Coronary artery (tissue), 2 donors: ENCODE measurements around the gene PAK4.
"Not testable (repeated sequence)": the region's sequence is repeated elsewhere in the genome, so short reads cannot be mapped to it uniquely, and the experiment has no call there.

Experiments used
- DNase-seq: peaks from one replicate; pipeline ENCODE4 v3.0.0-alpha.2; 2017; ENCODE audit warnings: low spot score
- H3K27ac ChIP-seq, 2 donors: fragments of 200-600 bp; sonication (generic); one replicate each; pipeline ENCODE4 v1.5.1; 2016 to 2019
- H3K4me3 ChIP-seq: fragments of 200-600 bp; sonication (generic); 2 replicates; pipeline ENCODE4 v1.5.1; 2016; ENCODE audit warnings: mild to moderate bottlenecking, moderate library complexity
- TF ChIP-seq, protein P1 (sequence below): fragments of 200-600 bp; sonication (generic); IDR thresholded peaks from one replicate; pipeline ENCODE4 v1.5.1; 2019; ENCODE audit warnings: antibody characterized with exemption

PAK4 gene

DNA sequence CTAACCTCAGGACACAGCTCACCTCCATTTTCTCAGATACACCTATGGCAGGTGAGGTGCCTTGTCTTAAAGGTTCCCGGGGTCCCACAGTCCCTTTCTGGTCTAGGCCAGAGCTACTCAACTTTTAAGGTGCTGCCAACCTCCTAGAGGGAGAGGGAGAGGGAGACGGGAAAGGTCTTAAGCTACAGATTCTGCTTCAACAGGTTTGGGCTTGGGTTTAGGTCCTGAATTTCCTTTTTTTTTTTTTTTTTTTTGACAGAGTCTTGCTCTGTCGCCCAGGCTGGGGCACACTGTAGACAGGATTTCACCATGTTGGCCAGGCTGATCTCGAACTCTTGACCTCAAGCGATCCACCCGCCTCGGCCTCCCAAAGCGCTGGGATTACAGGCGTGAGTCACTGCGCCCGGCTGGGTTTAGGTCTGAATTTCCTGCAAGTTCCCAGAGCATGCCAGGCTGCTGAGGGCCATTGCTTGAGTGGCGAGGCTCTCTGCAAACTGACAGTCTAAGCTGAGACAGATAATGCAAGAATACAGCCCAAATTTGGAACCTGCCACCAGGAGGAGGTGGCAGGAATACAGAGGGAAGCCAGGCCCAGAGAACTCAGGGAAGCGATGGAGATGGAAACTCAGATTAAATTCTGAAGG lies 86.3 kb downstream of the PAK4 start:
- DNase-seq = no peak
- no peak overlapping the region for H3K4me3 ChIP-seq
- TF ChIP-seq, protein P1, sequence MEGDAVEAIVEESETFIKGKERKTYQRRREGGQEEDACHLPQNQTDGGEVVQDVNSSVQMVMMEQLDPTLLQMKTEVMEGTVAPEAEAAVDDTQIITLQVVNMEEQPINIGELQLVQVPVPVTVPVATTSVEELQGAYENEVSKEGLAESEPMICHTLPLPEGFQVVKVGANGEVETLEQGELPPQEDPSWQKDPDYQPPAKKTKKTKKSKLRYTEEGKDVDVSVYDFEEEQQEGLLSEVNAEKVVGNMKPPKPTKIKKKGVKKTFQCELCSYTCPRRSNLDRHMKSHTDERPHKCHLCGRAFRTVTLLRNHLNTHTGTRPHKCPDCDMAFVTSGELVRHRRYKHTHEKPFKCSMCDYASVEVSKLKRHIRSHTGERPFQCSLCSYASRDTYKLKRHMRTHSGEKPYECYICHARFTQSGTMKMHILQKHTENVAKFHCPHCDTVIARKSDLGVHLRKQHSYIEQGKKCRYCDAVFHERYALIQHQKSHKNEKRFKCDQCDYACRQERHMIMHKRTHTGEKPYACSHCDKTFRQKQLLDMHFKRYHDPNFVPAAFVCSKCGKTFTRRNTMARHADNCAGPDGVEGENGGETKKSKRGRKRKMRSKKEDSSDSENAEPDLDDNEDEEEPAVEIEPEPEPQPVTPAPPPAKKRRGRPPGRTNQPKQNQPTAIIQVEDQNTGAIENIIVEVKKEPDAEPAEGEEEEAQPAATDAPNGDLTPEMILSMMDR = no peak
- H3K27ac ChIP-seq = no peak overlapping the region

DNA sequence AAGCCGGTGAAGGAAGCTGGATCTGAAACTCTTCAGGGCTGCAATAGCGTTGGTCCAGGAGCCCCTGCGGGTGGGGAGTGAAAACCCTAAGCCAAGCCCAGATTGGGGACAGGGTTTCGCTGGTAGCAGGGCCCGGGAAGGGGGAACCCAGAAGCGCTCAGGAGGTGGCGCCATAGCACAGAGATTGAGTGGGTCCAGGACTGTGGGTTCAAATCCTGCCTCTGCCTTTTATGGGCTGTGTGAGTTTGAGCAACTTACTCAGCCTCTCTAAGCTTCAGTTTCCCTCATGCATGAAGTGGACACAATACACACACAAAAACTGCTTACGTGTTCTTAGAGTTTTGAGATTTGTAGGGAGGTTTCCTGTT lies 86.8 kb downstream of the PAK4 start:
- TF ChIP-seq, protein P1 = no peak
- DNase-seq = no peak
- Histone ChIP-seq H3K27ac (no peak overlapping the region), H3K4me3 (no peak overlapping the region)

DNA sequence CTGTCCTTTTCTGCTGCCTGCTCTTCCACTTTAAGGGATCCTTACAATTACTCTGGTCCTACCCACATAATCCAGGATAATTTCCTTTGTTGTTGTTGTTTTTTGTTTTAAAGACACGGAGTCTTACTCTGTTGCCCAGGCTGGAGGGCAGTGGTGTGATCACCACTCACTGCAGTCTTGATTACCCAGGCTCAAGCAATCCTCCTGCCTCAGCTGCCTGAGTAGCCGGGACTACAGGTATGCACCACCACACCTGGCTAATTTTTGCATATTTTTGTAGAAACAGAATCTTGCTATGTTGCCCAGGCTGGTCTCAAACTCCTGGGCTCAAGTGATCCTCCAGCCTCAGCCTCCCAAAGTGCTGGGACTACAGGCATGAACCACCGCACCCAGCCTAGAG lies 89.7 kb downstream of the PAK4 start:
- not testable (repeated sequence) for H3K27ac ChIP-seq, DNase-seq, H3K4me3 ChIP-seq

DNA sequence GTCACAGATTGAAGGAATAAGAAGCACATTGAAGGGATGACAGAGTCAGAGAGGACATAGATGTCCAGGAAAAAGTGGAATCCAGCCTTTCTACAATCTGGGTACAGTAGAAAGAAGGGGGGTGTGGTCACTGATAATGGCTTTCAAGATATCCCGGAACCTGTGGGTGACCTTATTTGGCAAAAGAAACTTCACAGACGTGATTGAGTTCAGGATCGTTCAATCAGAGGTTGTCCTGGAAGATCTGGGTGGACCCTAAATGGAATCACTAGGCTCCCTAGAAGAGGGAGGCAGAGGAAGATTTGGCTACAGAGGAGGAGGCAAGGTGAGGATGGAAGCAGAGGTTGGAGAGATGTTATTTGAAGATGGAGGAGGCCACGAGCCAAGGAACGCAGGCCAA lies 91.5 kb downstream of the PAK4 start:
- H3K4me3 ChIP-seq = no peak overlapping the region
- TF ChIP-seq, protein P1 = no peak
- DNase-seq = no peak
- H3K27ac ChIP-seq = no peak overlapping the region

DNA sequence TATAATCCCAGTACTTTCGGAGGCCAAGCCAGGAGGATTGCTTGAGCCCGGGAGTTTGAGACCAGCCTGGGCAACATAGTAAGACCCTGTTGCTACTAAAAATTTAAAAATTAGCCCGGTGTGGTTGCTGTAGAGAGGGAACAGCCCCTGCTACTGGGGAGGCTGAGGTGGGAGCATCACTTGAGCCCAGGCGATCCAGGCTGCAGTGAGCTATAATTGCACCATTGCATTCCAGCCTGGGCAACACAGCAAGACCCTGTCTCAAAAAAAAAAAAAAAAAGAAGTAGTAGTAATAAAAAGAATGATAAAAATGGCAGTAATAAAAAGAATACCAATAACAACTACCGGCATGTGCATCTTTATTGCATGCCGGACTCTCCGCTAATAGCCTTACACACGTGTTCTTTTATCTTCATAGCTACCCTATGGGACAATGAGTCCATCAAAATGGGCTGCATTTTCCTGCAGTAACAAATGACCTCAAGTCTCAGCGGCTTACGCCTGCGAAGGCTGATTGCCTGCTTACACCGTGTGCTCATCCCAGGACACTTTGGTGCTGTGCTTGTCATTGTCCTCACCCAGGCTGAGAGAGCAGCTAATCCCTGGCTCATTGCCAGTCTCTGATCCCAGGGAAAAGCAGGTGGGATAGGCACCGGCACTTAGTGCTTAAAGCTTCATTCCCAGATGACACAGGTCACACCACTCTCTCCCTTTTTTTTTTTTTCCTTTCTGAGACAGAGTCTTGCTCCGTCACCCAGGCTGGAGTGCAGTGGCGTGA lies 92.8 kb downstream of the PAK4 start:
- DNase-seq = no peak
- TF ChIP-seq, protein P1 = no peak
- H3K27ac ChIP-seq = peak overlapping the region in 1 of 2 donors; percentile 19
- H3K4me3 ChIP-seq = no peak overlapping the region

DNA sequence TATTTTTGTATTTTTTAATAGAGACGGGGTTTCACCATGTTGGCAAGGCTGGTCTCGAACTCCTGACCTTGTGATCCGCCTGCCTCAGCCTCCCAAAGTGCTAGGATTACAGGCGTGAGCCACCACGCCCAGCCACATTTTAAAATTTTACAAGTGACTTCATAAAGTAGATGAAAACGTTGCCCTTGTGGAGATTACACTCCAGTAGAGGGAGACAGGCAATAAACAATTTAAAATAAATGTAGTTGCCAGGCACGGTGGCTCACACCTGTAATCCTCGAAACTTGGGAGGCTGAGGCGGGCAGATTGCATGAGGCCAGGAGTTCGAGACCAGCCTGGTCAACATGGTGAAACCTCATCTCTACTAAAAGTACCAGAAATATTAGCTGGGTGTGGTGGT lies 93.5 kb downstream of the PAK4 start:
- not testable (repeated sequence) for DNase-seq, H3K27ac ChIP-seq, H3K4me3 ChIP-seq

DNA sequence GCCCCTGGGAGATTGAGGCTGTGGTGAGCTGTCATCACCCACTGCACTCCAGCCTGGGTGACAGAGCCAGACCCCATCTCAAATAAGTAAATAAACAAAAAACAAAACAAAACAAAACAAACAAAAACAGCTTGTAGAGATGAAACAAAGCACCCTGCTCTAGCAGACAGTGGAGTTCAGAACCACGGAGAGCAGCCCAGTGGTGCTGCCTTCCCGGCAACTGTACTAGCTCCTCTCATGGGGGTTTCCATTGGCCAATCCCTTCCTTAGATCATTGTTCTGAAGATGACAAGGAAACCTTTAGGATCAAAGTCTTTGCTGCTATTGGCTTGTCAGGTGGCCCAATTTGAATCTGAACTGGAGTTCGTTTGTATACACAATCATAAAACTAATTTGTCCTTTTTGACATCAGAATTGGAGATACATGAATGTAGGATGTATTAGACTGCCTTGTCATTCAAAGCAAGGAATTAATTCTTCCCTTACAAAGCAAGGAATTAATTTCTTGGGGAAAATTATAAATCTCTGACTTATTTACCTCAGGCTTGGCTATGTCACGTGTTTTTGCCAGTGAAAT lies 98.2 kb downstream of the PAK4 start:
- TF ChIP-seq, protein P1 = no peak
- Histone ChIP-seq H3K4me3 (no peak overlapping the region), H3K27ac (no peak overlapping the region)
- DNase-seq = no peak

DNA sequence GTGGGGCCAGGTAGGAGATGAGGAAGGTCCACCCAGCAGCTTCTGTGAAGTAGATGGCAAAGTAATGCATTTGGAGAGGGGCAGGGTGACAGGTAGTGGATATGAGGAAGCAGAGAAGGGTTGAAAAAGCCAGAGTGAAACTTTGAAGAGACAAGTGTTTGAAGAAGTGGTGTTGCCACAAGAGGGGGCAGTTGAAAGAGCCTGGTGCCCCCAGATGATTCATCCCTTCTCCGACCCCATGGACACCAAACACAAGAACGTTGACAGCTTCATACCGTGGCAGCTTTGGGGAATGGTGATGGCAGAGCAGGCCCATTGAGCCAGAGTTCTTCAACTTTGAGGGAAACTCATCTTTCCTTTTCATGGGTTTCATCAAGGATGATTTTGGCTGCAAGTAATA lies 99.3 kb downstream of the PAK4 start:
- TF ChIP-seq, protein P1 = no peak
- H3K4me3 ChIP-seq = no peak overlapping the region
- no peak for DNase-seq
- H3K27ac ChIP-seq = no peak overlapping the region
